ENCODE results near the gene MANSC1.
"Not testable (repeated sequence)": the region's sequence is repeated elsewhere in the genome, so short reads cannot be mapped to it uniquely, and the experiment has no call there.

MANSC1 gene

GRCh38 chr12:12323591-12323990 lies 26.5 kb downstream of the MANSC1 start:
- no peak for DNase-seq (ENCODE audit: low read depth)

GRCh38 chr12:12323118-12323517 lies 26.9 kb downstream of the MANSC1 start:
- no peak for DNase-seq (ENCODE audit: low read depth)

GRCh38 chr12:12319451-12320183 lies 30.4 kb downstream of the MANSC1 start:
- DNase-seq (ENCODE audit: low read depth) = no peak

GRCh38 chr12:12315838-12316237 lies 34.2 kb downstream of the MANSC1 start:
- DNase-seq (ENCODE audit: low read depth) = no peak

- DNase-seq (ENCODE audit: low read depth) = not testable (repeated sequence)
Observed at GRCh38 chr12:12310695-12311094, 39.3 kb downstream of the MANSC1 start.

GRCh38 chr12:12305568-12306300 lies 44.3 kb downstream of the MANSC1 start:
- no peak for DNase-seq (ENCODE audit: low read depth)

- no peak for DNase-seq (ENCODE audit: low read depth)
Observed at GRCh38 chr12:12302976-12303375, 47.1 kb downstream of the MANSC1 start.

- DNase-seq (ENCODE audit: low read depth) = no peak
Observed at GRCh38 chr12:12301122-12301521, 48.9 kb downstream of the MANSC1 start.

- no peak for DNase-seq (ENCODE audit: low read depth)
Observed at GRCh38 chr12:12297201-12297830, 52.7 kb downstream of the MANSC1 start.

- DNase-seq (ENCODE audit: low read depth) = no peak
Observed at GRCh38 chr12:12294215-12295005, 55.6 kb downstream of the MANSC1 start.

GRCh38 chr12:12290206-12290605 lies 59.8 kb downstream of the MANSC1 start:
- no peak for DNase-seq (ENCODE audit: low read depth)

- no peak for DNase-seq (ENCODE audit: low read depth)
Observed at GRCh38 chr12:12286441-12286840, 63.6 kb downstream of the MANSC1 start.

GRCh38 chr12:12282761-12283425 lies 67.1 kb downstream of the MANSC1 start:
- no peak for DNase-seq (ENCODE audit: low read depth)

GRCh38 chr12:12282202-12282601 lies 67.8 kb downstream of the MANSC1 start:
- DNase-seq (ENCODE audit: low read depth) = no peak

GRCh38 chr12:12281134-12281533 lies 68.9 kb downstream of the MANSC1 start:
- DNase-seq (ENCODE audit: low read depth) = no peak

- no peak for DNase-seq (ENCODE audit: low read depth)
Observed at GRCh38 chr12:12278899-12279298, 71.1 kb downstream of the MANSC1 start.
